Prostate gland (tissue), 2 donors: Measurements from ENCODE around the gene B4GALT5.

Source experiments
- POLR2A ChIP-seq: fragments of 450-650 bp; IDR thresholded peaks from one replicate; pipeline ENCODE4 v1.6.1; 2016; ENCODE audit warnings: antibody characterized with exemption, mild to moderate bottlenecking
- TF ChIP-seq, protein P1 (sequence below), 4 experiments: fragments of 200-600 bp in 2 of 4; fragments of 450-650 bp in 2 of 4; sonication (generic) in 2 of 4; IDR thresholded peaks; 1 replicate in 3 of 4; 2 replicates in 1 of 4; pipeline ENCODE4 v1.5.1; 2016 to 2019; ENCODE audit warnings: antibody characterized with exemption in 4 of 4, mild to moderate bottlenecking in 2 of 4, moderate library complexity in 2 of 4

DNA sequence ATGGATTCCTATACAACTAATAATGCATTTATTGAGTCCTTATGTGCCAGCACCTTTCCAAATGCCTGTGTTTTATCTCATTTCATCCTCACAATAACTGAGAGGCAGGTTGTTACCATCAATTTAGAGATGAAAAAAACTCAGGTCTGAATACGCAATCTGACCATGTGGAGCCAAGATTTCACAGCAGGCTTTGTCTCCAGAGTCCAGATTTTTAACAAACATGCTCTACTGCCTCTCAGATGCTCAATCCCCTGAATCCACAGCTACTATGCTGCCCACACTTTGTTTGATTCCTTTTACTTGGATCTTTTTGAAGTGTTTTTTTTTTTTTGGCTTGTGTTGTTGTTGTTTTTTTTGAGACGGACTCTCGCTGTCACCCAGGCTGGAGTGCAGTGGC, 46.8 kb downstream of the B4GALT5 start:
- TF ChIP-seq, protein P1, sequence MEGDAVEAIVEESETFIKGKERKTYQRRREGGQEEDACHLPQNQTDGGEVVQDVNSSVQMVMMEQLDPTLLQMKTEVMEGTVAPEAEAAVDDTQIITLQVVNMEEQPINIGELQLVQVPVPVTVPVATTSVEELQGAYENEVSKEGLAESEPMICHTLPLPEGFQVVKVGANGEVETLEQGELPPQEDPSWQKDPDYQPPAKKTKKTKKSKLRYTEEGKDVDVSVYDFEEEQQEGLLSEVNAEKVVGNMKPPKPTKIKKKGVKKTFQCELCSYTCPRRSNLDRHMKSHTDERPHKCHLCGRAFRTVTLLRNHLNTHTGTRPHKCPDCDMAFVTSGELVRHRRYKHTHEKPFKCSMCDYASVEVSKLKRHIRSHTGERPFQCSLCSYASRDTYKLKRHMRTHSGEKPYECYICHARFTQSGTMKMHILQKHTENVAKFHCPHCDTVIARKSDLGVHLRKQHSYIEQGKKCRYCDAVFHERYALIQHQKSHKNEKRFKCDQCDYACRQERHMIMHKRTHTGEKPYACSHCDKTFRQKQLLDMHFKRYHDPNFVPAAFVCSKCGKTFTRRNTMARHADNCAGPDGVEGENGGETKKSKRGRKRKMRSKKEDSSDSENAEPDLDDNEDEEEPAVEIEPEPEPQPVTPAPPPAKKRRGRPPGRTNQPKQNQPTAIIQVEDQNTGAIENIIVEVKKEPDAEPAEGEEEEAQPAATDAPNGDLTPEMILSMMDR (IDR thresholded peaks at IDR 0.05), result no peak
- TF ChIP-seq POLR2A, result no peak
